ENCODE results near the gene KCNIP4. TPM values are rescaled to one million over a fixed set of nuclear protein-coding genes. Genes with fewer than 3 reads are reported as not detected.

The KCNIP4 gene
- total RNA-seq, 1 donor from 2014 or later: not detected

- intact Hi-C loops (cut with DNase I): no loop called here
- ATAC-seq (no peak), DNase-seq (ENCODE audit: low spot score) (no peak)
Measured at GRCh38 chr4:21552455-21552854, 396.1 kb downstream of the KCNIP4 start.

- no peak for DNase-seq (ENCODE audit: low spot score)
- ATAC-seq: no peak
- intact Hi-C loops (cut with DNase I): no loop called here
Measured at GRCh38 chr4:21544955-21545354, 403.6 kb downstream of the KCNIP4 start.

- intact Hi-C loops (cut with DNase I): no loop called here
- DNase-seq (ENCODE audit: low spot score) (no peak), ATAC-seq (no peak)
Measured at GRCh38 chr4:21544415-21544814, 404.2 kb downstream of the KCNIP4 start.

GRCh38 chr4:21543514-21543913, 405.1 kb downstream of the KCNIP4 start:
- intact Hi-C loops (cut with DNase I): no loop called here
- ATAC-seq (no peak), DNase-seq (ENCODE audit: low spot score) (no peak)

GRCh38 chr4:21535898-21536297, 412.7 kb downstream of the KCNIP4 start:
- ATAC-seq: no peak
- intact Hi-C loops (cut with DNase I): no loop called here

GRCh38 chr4:21531048-21531447, 417.5 kb downstream of the KCNIP4 start:
- DNase-seq (ENCODE audit: low spot score) (no peak), ATAC-seq (no peak)
- intact Hi-C loops (cut with DNase I): no loop called here

More at GRCh38 chr4:21535898-21536297, 412.7 kb downstream of the KCNIP4 start:
- no peak for DNase-seq (ENCODE audit: low spot score)

GRCh38 chr4:21529214-21529613, 419.4 kb downstream of the KCNIP4 start:
- ATAC-seq: no peak
- no peak for DNase-seq (ENCODE audit: low spot score)
- intact Hi-C loops (cut with DNase I): no loop called here

GRCh38 chr4:21522296-21522695, 426.3 kb downstream of the KCNIP4 start:
- no peak for DNase-seq (ENCODE audit: low spot score)
- intact Hi-C loops (cut with DNase I): no loop called here
- no peak for ATAC-seq

GRCh38 chr4:21517126-21517859, 431.3 kb downstream of the KCNIP4 start:
- ATAC-seq: no peak
- intact Hi-C loops (cut with DNase I): no loop called here
- no peak for DNase-seq (ENCODE audit: low spot score)

- intact Hi-C loops (cut with DNase I): no loop called here
- DNase-seq (ENCODE audit: low spot score) (no peak), ATAC-seq (no peak)
Measured at GRCh38 chr4:21514022-21514694, 434.4 kb downstream of the KCNIP4 start.

GRCh38 chr4:21512353-21512752, 436.2 kb downstream of the KCNIP4 start:
- ATAC-seq: peak; percentile 44
- intact Hi-C loops (cut with DNase I): no loop called here
- DNase-seq (ENCODE audit: low spot score): no peak

- DNase-seq (ENCODE audit: low spot score): no peak
- intact Hi-C loops (cut with DNase I): no loop called here
- no peak for ATAC-seq
Measured at GRCh38 chr4:21507439-21507838, 441.1 kb downstream of the KCNIP4 start.

- intact Hi-C loops (cut with DNase I): no loop called here
- DNase-seq (ENCODE audit: low spot score): no peak
- no peak for ATAC-seq
Measured at GRCh38 chr4:21490682-21491081, 457.9 kb downstream of the KCNIP4 start.

- DNase-seq (ENCODE audit: low spot score): no peak
- ATAC-seq: no peak
- intact Hi-C loops (cut with DNase I): no loop called here
Measured at GRCh38 chr4:21476757-21477156, 471.8 kb downstream of the KCNIP4 start.

- intact Hi-C loops (cut with DNase I): no loop called here
Measured at GRCh38 chr4:21474195-21474594, 474.4 kb downstream of the KCNIP4 start.

GRCh38 chr4:21470535-21470934, 478.0 kb downstream of the KCNIP4 start:
- no peak for ATAC-seq
- no peak for DNase-seq (ENCODE audit: low spot score)
- intact Hi-C loops (cut with DNase I): no loop called here

More at GRCh38 chr4:21474195-21474594, 474.4 kb downstream of the KCNIP4 start:
- ATAC-seq (no peak), DNase-seq (ENCODE audit: low spot score) (no peak)

GRCh38 chr4:21469438-21470300, 478.9 kb downstream of the KCNIP4 start:
- DNase-seq (ENCODE audit: low spot score) (no peak), ATAC-seq (no peak)
- intact Hi-C loops (cut with DNase I): no loop called here

- no peak for ATAC-seq
- intact Hi-C loops (cut with DNase I): no loop called here
- DNase-seq (ENCODE audit: low spot score): no peak
Measured at GRCh38 chr4:21467551-21467950, 481.0 kb downstream of the KCNIP4 start.

- intact Hi-C loops (cut with DNase I): no loop called here
- ATAC-seq: no peak
- no peak for DNase-seq (ENCODE audit: low spot score)
Measured at GRCh38 chr4:21457086-21457840, 491.3 kb downstream of the KCNIP4 start.
